Prostate gland (tissue), 2 donors: ENCODE data around the gene ATP5ME.

ENCODE experiments used
- POLR2AphosphoS5 ChIP-seq: sonication (generic); formaldehyde crosslinking; IDR thresholded peaks from one replicate; pipeline ENCODE4 v1.6.1; 2017; ENCODE audit warnings: antibody characterized with exemption
- TF ChIP-seq, protein P1 (sequence below), 4 experiments: fragments of 200-600 bp in 2 of 4; fragments of 450-650 bp in 2 of 4; sonication (generic) in 2 of 4; IDR thresholded peaks; 1 replicate in 3 of 4; 2 replicates in 1 of 4; pipeline ENCODE4 v1.5.1; 2016 to 2019; ENCODE audit warnings: antibody characterized with exemption in 4 of 4, mild to moderate bottlenecking in 2 of 4, moderate library complexity in 2 of 4

DNA sequence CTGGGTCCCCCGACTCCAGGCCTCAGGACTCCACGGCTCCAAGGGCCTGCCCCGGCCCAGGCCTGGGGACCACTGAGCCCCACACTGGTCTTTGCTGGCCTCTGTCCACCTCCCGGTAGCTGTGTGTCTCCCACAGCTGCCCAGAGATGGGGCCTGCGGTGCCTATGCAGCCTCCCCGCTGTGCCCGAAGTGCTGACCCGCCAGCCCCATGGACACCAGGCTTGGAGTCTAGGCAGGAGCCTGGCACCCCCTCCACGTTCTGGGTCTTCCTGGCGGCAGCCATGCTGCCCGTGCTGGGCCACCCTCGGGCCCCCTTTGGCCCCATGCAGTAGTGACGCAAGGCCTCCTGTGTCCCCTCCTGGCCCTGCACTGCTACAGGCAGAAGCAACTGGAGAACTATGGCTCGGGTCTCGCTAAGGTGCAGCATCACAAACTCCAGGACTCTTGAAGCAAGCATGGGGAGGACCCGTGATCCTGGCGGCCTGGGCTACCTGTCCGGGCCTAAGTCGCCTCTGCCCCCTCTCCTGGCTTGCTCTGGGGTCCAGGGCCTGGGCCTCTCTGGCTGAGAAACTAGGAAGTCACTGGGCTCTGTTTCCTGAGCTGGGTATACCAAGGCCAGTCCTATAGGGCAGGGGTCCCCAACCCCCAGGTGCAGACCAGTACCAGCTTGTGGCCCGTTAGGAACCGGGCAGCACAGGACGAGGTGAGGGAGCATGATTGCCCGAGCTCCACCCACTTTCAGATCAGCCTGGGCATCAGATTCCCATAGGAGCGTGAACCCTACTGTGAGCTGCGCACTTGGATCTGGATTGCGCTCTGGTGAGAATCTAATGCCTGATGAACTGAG is 1.2 kb upstream of the ATP5ME start:
- TF ChIP-seq, protein P1, sequence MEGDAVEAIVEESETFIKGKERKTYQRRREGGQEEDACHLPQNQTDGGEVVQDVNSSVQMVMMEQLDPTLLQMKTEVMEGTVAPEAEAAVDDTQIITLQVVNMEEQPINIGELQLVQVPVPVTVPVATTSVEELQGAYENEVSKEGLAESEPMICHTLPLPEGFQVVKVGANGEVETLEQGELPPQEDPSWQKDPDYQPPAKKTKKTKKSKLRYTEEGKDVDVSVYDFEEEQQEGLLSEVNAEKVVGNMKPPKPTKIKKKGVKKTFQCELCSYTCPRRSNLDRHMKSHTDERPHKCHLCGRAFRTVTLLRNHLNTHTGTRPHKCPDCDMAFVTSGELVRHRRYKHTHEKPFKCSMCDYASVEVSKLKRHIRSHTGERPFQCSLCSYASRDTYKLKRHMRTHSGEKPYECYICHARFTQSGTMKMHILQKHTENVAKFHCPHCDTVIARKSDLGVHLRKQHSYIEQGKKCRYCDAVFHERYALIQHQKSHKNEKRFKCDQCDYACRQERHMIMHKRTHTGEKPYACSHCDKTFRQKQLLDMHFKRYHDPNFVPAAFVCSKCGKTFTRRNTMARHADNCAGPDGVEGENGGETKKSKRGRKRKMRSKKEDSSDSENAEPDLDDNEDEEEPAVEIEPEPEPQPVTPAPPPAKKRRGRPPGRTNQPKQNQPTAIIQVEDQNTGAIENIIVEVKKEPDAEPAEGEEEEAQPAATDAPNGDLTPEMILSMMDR (IDR thresholded peaks at IDR 0.05) = no peak
- no peak for TF ChIP-seq POLR2AphosphoS5
